Measurements from ENCODE around the gene CLK3. TPM values are rescaled to one million over a fixed set of nuclear protein-coding genes. Genes with fewer than 3 reads are reported as not detected.
A peak's percentile ranks its signal among the peaks of the same experiment; 100 is the strongest.
"Not testable (repeated sequence)": the region's sequence is repeated elsewhere in the genome, so short reads cannot be mapped to it uniquely, and the experiment has no call there.

The CLK3 gene
- total and polyA plus RNA-seq, 2 of the 13 experiments (the other 11 are each of a cell fraction or from before 2014, with no cell fraction given) = 41.5 to 82.0 TPM

DNA sequence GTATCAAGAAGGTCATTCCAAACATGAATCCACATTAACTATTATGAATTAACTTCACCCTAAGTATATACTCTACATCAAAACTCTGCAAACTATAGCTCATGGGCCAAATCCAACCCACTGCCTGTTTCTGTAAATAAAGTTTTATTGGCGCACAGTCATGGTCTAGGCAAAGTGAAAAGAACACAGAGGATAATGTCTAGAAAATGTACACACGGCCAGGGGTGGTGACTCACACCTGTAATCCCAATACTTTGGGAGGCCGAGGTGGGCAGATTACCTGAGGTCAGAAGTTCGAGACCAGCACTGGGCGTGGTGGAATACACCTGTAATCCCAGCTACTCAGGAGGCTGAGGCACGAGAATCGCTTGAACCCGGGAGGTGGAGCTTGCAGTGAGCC, 45.6 kb downstream of the CLK3 start:
- ATAC-seq; FAIRE-seq; H3K27ac ChIP-seq (ENCODE audit: extremely low read length, insufficient read depth, low read length); intact Hi-C loops (cut with micrococcal nuclease; ENCODE audit: unreplicated experiment); POLR2A ChIA-PET; H2AFZ ChIP-seq (ENCODE audit: low read length); H3K4me3 ChIP-seq (replicated peaks in 1 of 3; ENCODE audit: insufficient read depth in 1 of 3, low read depth in 2 of 3, low read length in 3 of 3); H3K36me3 ChIP-seq (replicated peaks in 1 of 2; ENCODE audit: control insufficient read depth in 1 of 2, insufficient read depth in 2 of 2, low read length in 2 of 2); H4K20me1 ChIP-seq (ENCODE audit: insufficient read depth, low read length); DNase-seq (ENCODE audit: low spot score); BruUV-seq (replicated peaks); CTCF ChIA-PET (ENCODE audit: low intra/inter-chr PET ratio, low total read pairs); H3K27me3 ChIP-seq (ENCODE audit: control insufficient read depth in 1 of 2, insufficient read depth in 2 of 2, low read length in 2 of 2); in situ Hi-C loops (cut with HindIII; ENCODE audit: extremely low pct_ligation_motif_present, low pct_unique_long_range_greater_than_20kb); H3K9ac ChIP-seq (ENCODE audit: insufficient read depth, low read depth, low read length); H3K9me3 ChIP-seq (ENCODE audit: low read length); H3K4me2 ChIP-seq (ENCODE audit: low read depth, low read length): not testable (repeated sequence)
- Histone ChIP-seq H3K79me2 (ENCODE audit: insufficient read depth, low read length) (peaks cover 24% of the 10 kb centered on the region), H3K4me1 (ENCODE audit: insufficient read depth, low read length) (peaks cover 32% of the 10 kb centered on the region)
- TF ChIP-seq, protein P1, sequence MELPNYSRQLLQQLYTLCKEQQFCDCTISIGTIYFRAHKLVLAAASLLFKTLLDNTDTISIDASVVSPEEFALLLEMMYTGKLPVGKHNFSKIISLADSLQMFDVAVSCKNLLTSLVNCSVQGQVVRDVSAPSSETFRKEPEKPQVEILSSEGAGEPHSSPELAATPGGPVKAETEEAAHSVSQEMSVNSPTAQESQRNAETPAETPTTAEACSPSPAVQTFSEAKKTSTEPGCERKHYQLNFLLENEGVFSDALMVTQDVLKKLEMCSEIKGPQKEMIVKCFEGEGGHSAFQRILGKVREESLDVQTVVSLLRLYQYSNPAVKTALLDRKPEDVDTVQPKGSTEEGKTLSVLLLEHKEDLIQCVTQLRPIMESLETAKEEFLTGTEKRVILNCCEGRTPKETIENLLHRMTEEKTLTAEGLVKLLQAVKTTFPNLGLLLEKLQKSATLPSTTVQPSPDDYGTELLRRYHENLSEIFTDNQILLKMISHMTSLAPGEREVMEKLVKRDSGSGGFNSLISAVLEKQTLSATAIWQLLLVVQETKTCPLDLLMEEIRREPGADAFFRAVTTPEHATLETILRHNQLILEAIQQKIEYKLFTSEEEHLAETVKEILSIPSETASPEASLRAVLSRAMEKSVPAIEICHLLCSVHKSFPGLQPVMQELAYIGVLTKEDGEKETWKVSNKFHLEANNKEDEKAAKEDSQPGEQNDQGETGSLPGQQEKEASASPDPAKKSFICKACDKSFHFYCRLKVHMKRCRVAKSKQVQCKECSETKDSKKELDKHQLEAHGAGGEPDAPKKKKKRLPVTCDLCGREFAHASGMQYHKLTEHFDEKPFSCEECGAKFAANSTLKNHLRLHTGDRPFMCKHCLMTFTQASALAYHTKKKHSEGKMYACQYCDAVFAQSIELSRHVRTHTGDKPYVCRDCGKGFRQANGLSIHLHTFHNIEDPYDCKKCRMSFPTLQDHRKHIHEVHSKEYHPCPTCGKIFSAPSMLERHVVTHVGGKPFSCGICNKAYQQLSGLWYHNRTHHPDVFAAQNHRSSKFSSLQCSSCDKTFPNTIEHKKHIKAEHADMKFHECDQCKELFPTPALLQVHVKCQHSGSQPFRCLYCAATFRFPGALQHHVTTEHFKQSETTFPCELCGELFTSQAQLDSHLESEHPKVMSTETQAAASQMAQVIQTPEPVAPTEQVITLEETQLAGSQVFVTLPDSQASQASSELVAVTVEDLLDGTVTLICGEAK (IDR thresholded peaks at IDR 0.05) = peak; percentile 44
- TF ChIP-seq, protein P1 (CRISPR knock-in tag; IDR thresholded peaks at IDR 0.05) = peak; percentile 95
- WGBS (ENCODE audit: low lambda C conversion rate) = 90% methylated on average over 8 of the region's 8 CpGs
